ENCODE measurements around the gene ALDH3B2.

ALDH3B2 gene

DNA sequence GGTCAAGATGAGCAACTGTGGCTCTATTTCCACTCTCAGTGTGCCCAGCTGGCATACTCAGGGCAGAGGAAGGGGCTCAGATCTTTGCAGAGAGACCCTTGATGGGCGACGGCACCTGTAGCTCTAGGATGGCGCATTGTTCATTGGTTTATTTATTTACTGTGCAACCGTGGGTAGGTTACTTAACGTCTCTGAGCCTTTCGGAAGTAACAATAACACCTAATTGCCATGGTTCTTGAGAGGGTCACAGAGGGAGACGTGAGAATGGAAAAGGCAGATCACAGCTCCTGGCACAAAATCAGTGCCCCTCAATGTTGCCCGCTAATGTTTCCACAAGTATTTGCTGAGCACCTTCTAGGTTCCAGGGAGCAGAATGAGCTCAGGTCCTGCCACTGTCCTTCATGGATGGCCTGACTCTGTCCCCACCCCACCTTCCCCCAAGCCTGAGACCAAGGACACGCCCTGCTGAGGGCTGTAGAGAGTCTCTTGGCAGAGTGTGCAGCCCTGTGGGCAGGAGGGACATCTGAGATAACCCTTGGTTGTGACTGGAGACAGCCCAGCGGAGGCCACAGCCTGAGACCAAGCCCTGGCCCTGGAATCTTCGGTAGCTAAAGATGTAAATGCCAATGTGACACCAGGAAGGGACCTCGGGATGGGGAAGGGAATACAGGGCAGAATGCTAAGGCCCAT lies 780 bp upstream of the ALDH3B2 start:
- no peak for FAIRE-seq
- DNase-seq (ENCODE audit: insufficient read length, low spot score): no peak
- TF ChIP-seq, protein P1, sequence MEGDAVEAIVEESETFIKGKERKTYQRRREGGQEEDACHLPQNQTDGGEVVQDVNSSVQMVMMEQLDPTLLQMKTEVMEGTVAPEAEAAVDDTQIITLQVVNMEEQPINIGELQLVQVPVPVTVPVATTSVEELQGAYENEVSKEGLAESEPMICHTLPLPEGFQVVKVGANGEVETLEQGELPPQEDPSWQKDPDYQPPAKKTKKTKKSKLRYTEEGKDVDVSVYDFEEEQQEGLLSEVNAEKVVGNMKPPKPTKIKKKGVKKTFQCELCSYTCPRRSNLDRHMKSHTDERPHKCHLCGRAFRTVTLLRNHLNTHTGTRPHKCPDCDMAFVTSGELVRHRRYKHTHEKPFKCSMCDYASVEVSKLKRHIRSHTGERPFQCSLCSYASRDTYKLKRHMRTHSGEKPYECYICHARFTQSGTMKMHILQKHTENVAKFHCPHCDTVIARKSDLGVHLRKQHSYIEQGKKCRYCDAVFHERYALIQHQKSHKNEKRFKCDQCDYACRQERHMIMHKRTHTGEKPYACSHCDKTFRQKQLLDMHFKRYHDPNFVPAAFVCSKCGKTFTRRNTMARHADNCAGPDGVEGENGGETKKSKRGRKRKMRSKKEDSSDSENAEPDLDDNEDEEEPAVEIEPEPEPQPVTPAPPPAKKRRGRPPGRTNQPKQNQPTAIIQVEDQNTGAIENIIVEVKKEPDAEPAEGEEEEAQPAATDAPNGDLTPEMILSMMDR (IDR thresholded peaks at IDR 0.05; ENCODE audit: insufficient read depth, missing control alignments): no peak

DNA sequence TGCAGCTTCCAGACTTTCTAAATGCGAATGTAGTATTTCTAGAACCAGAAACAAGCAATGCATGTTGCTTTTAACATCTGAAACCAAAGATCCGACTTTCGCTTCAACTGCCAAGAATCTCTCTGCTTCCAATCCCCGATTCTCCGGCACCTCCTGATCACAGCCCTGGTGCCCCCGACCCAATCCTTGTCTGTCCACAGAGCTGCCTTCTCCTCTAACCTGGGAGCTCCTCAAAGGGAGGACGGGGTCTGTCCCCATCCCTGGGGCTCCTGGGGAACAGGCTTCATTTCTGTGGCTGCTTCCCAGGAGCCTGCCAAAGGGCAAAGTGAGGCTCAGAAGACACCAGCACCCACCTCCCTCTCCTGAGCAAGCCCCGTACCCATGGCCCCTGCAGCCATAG lies 521 bp downstream of the ALDH3B2 start:
- FAIRE-seq: no peak
- DNase-seq (ENCODE audit: insufficient read length, low spot score): no peak
- TF ChIP-seq, protein P1 (IDR thresholded peaks at IDR 0.05; ENCODE audit: insufficient read depth, missing control alignments): no peak

DNA sequence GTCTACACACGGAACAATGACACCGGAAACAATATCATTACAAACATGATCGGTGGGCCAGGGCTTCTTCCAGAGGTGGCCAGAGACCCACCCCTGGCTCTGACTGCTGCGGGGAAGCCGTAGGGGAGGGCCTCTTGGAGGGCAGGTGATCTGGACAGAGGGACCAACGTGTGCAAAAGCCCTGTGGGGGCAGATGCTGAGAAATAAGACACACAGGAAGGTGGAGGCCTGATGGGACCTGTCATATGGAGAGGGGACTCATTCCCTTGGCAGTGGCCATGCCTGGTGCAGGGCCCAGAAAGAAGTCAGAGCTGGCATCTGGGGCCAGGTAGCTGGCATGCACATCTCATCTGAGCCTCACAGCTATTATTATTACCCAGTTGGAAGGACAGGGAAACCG lies 1.1 kb downstream of the ALDH3B2 start:
- TF ChIP-seq, protein P1 (IDR thresholded peaks at IDR 0.05; ENCODE audit: insufficient read depth, missing control alignments): no peak
- DNase-seq (ENCODE audit: insufficient read length, low spot score) (no peak), FAIRE-seq (no peak)

DNA sequence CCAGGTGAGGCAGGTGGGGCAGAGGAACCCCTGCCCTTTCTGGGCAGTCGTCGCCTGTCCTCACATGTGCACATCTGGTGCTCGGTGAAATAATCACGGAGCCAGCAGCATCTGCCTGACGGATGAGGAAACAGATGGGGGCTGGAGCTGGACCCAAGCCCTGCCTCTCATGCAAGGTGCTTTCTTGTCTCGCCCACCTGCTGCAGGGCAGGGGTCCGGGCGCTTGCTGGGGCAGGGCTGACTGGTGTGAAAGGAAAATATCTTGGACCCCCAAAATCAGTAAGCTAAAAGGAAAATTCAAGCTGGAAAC lies 3.3 kb downstream of the ALDH3B2 start:
- DNase-seq (ENCODE audit: insufficient read length, low spot score) (no peak), FAIRE-seq (no peak)
- TF ChIP-seq, protein P1 (IDR thresholded peaks at IDR 0.05; ENCODE audit: insufficient read depth, missing control alignments): no peak

DNA sequence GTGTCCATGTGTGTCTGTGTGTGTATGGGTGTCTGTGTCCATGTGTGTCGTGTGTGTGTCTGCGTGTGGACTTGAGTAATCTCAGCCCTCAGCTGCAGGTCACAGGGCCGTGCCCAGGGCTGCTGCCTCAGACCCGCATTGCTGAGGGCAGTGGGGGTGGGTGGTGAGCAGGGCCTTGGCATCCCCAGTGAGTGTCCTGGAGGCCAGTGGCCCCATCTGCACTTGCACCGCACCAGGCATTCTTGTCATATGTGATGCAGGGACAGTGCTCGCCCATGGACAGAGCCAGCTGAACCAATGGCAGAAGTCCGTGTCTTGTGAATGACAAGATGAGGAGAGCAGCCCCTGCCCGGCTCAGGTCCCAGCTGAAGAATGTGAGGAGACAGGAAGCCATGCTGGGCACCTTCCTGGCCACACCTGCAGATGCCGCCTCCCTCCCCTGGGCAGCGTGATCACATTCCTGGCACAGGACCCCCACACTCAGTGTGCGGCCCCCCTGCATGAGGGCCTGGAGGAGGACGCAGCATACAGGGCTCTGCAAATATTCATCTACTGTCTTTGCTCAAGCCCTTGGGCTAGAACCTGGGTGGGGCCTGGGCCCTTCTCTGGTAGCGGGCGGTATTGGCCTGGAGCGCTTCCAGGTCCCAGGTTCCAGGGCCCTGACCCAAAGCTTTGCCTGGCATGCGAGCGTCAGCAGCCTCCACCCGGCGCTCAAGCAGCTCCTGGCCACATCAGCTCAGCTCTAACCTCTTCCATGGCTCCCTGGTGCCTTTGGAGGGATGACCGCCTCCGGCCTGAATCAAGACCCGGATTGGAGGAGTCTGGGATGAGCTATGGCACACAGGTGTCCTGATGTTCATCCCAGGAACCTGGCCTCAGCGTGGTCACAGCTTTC lies 3.9 kb downstream of the ALDH3B2 start:
- no peak for FAIRE-seq
- TF ChIP-seq, protein P1 (IDR thresholded peaks at IDR 0.05; ENCODE audit: insufficient read depth, missing control alignments): no peak

DNA sequence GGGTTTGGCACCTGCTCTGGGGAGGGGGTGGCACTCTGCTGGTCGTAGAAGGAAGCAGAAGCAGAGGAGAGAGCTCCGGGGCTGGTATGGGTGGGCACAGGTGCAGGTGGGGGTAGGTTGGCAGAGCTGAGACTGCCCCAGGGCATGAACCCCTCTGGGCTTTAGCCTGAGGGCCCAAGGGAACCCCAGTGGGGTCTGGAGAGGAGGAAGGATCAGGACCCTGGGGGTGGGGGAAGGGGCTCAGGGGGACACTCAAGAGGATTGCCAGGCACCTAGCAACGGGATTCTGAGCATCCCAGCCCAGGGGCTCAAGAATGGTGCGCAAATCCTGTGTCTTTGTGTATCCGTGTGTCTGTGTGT lies 6.3 kb downstream of the ALDH3B2 start:
- FAIRE-seq: no peak
- no peak for DNase-seq (ENCODE audit: insufficient read length, low spot score)
- TF ChIP-seq, protein P1 (IDR thresholded peaks at IDR 0.05; ENCODE audit: insufficient read depth, missing control alignments): no peak

More for the DNA sequence above, 3.9 kb downstream of the ALDH3B2 start:
- no peak for DNase-seq (ENCODE audit: insufficient read length, low spot score)
